GM12801 (cell line): ENCODE results near the gene UTS2B.

Experiments used
- TF ChIP-seq, protein P1 (sequence below): IDR thresholded peaks from one replicate; pipeline ENCODE4 v1.5.1; 2011; ENCODE audit warnings: control low read depth; ENCODE audit not compliant: insufficient read length; ENCODE audit errors: extremely low read depth

The UTS2B gene

DNA sequence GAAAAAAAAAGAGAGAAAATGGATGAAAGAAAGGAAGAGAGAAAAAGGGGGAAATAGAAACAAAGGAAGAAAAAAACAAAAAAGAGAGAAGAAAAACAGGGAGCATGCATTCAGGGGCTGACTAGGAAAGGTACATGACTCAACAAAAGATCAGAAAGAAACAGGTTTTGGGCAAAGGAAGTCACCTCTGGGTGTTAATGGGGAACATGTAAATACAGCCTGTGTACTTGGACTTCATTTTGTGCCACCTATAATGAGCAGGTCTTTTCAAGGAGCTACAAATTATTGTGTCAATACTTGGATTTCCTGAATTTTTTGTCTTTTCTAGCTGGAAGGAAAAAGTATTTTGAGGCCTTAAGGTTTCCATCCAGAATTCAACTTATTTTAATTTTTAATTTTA is 54.6 kb downstream of the UTS2B start:
- TF ChIP-seq, protein P1, sequence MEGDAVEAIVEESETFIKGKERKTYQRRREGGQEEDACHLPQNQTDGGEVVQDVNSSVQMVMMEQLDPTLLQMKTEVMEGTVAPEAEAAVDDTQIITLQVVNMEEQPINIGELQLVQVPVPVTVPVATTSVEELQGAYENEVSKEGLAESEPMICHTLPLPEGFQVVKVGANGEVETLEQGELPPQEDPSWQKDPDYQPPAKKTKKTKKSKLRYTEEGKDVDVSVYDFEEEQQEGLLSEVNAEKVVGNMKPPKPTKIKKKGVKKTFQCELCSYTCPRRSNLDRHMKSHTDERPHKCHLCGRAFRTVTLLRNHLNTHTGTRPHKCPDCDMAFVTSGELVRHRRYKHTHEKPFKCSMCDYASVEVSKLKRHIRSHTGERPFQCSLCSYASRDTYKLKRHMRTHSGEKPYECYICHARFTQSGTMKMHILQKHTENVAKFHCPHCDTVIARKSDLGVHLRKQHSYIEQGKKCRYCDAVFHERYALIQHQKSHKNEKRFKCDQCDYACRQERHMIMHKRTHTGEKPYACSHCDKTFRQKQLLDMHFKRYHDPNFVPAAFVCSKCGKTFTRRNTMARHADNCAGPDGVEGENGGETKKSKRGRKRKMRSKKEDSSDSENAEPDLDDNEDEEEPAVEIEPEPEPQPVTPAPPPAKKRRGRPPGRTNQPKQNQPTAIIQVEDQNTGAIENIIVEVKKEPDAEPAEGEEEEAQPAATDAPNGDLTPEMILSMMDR, result no peak

DNA sequence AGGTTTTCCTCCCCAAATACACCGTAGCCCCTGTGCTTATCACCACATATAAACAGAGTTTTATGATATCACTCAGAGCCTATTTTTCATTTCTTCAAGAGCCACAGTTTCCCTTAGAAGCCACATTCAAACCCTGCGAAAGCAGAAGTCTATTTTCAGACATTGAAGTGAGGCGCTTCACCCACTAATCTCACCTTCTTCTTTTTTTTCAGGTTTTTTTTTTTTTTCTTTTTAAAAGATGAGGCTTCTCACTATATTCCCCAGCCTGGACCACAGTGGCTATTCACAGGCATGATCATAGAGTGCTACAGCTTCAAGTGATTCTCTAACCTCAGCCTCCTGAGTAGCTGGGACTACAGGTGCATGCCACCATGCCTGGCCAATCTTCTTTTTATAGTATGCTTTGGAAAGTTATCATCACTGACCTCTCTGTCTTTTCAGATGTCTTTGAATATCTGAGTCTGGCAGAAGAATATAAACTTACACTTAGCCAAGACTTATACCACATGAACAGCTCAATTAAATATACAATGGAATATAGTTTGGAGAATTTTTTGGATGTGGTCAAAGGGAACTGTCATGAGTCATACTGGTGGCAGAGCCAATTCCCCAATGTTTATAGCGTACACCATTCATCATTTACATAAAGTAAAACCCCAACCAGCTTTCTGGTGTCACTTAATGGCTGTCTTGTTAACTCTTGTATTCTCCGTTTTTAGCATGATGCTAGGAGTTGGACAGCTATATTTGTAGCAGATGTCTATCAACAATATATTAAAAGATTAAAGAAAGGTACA is 60.8 kb downstream of the UTS2B start:
- TF ChIP-seq, protein P1, result no peak

DNA sequence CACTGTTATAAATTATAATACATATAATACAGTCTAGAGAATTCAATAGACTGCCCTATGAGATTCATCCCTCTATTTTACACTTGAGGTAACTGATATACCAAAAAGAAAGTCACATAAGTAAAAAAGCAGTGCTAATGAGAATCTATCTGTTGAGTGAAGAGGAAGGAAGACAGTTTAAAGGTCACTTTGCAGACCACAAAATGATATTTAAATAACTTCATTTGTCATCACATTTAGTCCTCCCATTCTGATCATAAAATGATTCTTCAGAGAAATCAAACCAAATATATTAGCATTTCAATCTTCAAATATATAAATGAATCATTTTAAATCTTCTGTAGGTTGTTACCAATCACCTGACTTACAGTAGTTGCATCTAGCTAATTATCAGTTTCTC is 61.6 kb downstream of the UTS2B start:
- TF ChIP-seq, protein P1, result no peak

DNA sequence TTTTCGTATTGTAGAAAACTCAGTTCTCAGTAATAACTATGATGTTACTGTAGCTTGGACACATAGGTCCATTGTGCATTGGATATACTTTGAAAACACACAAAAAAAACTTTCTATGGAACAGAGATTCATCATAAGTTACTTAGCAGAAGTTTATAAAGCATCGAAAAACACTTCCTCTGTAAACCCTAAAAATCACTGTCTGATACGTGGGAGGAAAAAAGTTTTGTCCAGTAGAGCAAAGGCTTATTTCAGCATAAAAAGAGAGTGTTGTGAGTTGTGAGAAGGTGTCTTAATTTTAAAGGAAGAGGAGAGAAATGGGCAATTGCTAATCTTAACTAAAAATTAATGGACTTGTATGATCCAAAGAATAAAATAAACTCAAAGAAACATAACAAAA is 66.5 kb downstream of the UTS2B start:
- TF ChIP-seq, protein P1, result no peak

DNA sequence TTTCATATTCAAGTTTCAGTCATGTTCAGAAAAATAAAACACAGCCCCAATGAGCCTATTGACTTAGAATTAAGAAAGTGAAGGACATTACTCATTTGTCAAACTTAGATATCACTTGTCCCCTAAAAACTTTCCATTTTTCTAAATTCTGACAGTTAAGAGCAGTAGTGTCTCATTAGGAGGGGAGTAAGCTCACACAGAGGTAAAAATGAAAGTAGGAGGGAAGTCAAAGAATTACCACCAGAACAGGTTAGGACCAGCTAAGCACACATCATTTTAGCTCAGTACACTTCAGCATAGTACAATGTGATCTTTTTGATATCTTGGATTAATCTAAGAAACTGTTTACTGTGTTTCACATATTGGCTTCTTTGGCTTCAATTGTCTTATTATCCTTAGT is 67.0 kb downstream of the UTS2B start:
- TF ChIP-seq, protein P1, result no peak

DNA sequence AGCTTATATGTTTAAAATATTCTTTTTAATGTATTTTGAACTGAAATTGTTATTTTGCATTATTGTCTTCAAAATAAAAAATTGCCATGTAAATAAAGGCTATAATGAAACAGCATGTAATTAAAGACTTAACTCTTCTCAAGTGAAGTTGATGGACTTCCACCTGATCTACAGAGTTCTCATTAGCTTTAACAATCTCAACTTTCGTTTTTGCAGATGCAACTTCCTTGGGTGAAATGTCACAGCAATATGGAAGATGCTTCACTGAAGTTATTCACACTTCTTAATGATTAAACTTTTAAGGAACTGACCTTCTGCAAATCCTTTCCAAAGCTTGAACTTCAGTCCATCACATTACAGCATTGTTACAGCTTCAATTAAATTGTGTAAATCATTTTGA is 67.7 kb downstream of the UTS2B start:
- TF ChIP-seq, protein P1, result no peak

DNA sequence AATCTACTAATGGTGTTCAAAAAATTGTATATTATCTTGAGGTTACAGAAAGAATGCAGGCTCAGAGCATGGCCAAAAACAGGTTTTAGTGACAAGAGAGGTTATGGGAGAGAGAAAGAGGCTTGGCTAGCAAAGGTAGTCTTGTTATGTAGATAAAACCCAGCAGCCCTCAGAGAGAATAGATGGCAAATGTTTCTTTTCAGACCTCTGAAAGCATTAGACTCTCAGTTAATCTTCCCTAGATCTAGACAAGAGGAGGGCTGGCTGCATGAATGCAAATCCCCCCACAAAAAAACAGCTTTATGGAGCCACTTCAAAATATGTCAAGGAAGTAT is 69.1 kb downstream of the UTS2B start:
- TF ChIP-seq, protein P1, result no peak
